Liver (tissue), 9 donors: ENCODE measurements around the gene SUGCT. TPM values are rescaled to one million over a fixed set of nuclear protein-coding genes. Genes with fewer than 3 reads are reported as not detected.

Experiments used
- DNase-seq: peaks from one replicate; pipeline ENCODE4 v3.0.0-alpha.2; 2017; ENCODE audit warnings: low spot score
- H3K27ac ChIP-seq, 2 donors: one replicate each; pipeline ENCODE4 v1.7.0; 2013; ENCODE audit warnings: inconsistent platforms in 2 of 2, low read length in 2 of 2, control low read depth in 1 of 2, low read depth in 1 of 2, mild to moderate bottlenecking in 1 of 2
- H3K27me3 ChIP-seq, 4 donors: one replicate each; pipeline versions ENCODE4 v1.6.1 to v1.7.0; 2013; ENCODE audit warnings: low read length in 3 of 4, inconsistent platforms in 1 of 4, mild to moderate bottlenecking in 1 of 4, moderate library complexity in 1 of 4; ENCODE audit not compliant: control insufficient read depth in 4 of 4, insufficient read depth in 4 of 4
- H3K36me3 ChIP-seq, 4 donors: one replicate each; pipeline versions ENCODE4 v1.6.1 to v1.7.0; 2013; ENCODE audit warnings: low read length in 3 of 4, mild to moderate bottlenecking in 3 of 4, low read depth in 1 of 4, moderate library complexity in 1 of 4; ENCODE audit not compliant: control insufficient read depth in 4 of 4, insufficient read depth in 3 of 4
- H3K4me1 ChIP-seq, 4 donors: one replicate each; pipeline versions ENCODE4 v1.6.1 to v1.7.0; 2013; ENCODE audit warnings: low read length in 3 of 4, mild to moderate bottlenecking in 3 of 4, moderate library complexity in 1 of 4; ENCODE audit not compliant: control insufficient read depth in 4 of 4, insufficient read depth in 4 of 4
- H3K4me3 ChIP-seq, 3 donors: one replicate each; pipeline versions ENCODE4 v1.6.1 to v1.7.0; 2013; ENCODE audit warnings: low read length in 3 of 3, control low read depth in 1 of 3, low read depth in 1 of 3, mild to moderate bottlenecking in 1 of 3
- H3K9ac ChIP-seq, 2 donors: one replicate each; pipeline ENCODE4 v1.7.0; 2013; ENCODE audit warnings: low read length in 2 of 2, mild to moderate bottlenecking in 2 of 2, moderate library complexity in 2 of 2, control low read depth in 1 of 2, low read depth in 1 of 2
- H3K9me3 ChIP-seq, 4 donors: one replicate each; pipeline versions ENCODE4 v1.6.1 to v1.7.0; 2013; ENCODE audit warnings: low read length in 3 of 4; ENCODE audit not compliant: control insufficient read depth in 4 of 4
- ATF3 ChIP-seq: IDR thresholded peaks from 2 replicates; pipeline ENCODE4 v1.6.1; 2016; ENCODE audit warnings: antibody characterized with exemption
- FOXA1 ChIP-seq: IDR thresholded peaks from 2 replicates; pipeline ENCODE4 v1.6.1; 2016; ENCODE audit warnings: antibody characterized with exemption
- FOXA2 ChIP-seq: IDR thresholded peaks from 2 replicates; pipeline ENCODE4 v1.6.1; 2016; ENCODE audit warnings: antibody characterized with exemption
- GABPA ChIP-seq, 2 donors: IDR thresholded peaks in 1 of 2; conservative IDR thresholded peaks in 1 of 2; 2 replicates each; pipeline ENCODE4 v1.6.1; 2016; ENCODE audit warnings: antibody characterized with exemption in 2 of 2, mild to moderate bottlenecking in 1 of 2, moderate library complexity in 1 of 2
- HNF4A ChIP-seq, 2 donors: conservative IDR thresholded peaks; 2 replicates each; pipeline ENCODE4 v1.6.1; 2016; ENCODE audit warnings: antibody characterized with exemption in 2 of 2, mild to moderate bottlenecking in 2 of 2
- HNF4G ChIP-seq: IDR thresholded peaks from 2 replicates; pipeline ENCODE4 v1.6.1; 2016; ENCODE audit warnings: antibody characterized with exemption
- JUND ChIP-seq, 2 donors: IDR thresholded peaks; 2 replicates each; pipeline ENCODE4 v1.6.1; 2016; ENCODE audit warnings: antibody characterized with exemption in 2 of 2
- MAX ChIP-seq: IDR thresholded peaks from 2 replicates; pipeline ENCODE4 v1.6.1; 2016; ENCODE audit warnings: antibody characterized with exemption
- NR2F2 ChIP-seq: IDR thresholded peaks from 2 replicates; pipeline ENCODE4 v1.6.1; 2016; ENCODE audit warnings: antibody characterized with exemption
- RAD21 ChIP-seq, 2 donors: IDR thresholded peaks; 2 replicates each; pipeline ENCODE4 v1.6.1; 2016; ENCODE audit warnings: antibody characterized with exemption in 2 of 2, mild to moderate bottlenecking in 2 of 2
- REST ChIP-seq: IDR thresholded peaks from 2 replicates; pipeline ENCODE4 v1.6.1; 2016; ENCODE audit warnings: antibody characterized with exemption, mild to moderate bottlenecking
- RXRA ChIP-seq, 2 donors: IDR thresholded peaks; 2 replicates each; pipeline ENCODE4 v1.6.1; 2017 to 2018; ENCODE audit warnings: antibody characterized with exemption in 2 of 2, mild to moderate bottlenecking in 1 of 2
- SP1 ChIP-seq: IDR thresholded peaks from 2 replicates; pipeline ENCODE4 v1.6.1; 2018; ENCODE audit warnings: antibody characterized with exemption, mild to moderate bottlenecking
- TAF1 ChIP-seq: conservative IDR thresholded peaks from 2 replicates; pipeline ENCODE4 v1.6.1; 2016; ENCODE audit warnings: antibody characterized with exemption, mild to moderate bottlenecking
- YY1 ChIP-seq: IDR thresholded peaks from 2 replicates; pipeline ENCODE4 v1.6.1; 2016; ENCODE audit warnings: antibody characterized with exemption, mild to moderate bottlenecking
- ZBTB33 ChIP-seq: IDR thresholded peaks from 2 replicates; pipeline ENCODE4 v1.6.1; 2016; ENCODE audit warnings: antibody characterized with exemption
- whole genome bisulfite sequencing: extraction: QIAGEN DNeasy Blood & Tissue Kit; methylation state at CpG from one replicate; pipeline ENCODE4 v1.1.7; 2013; 5-methylcytosine and 5-hydroxymethylcytosine counted together
- polyA plus RNA-seq, 2 donors: library from polyadenylated mRNA; stranded (reverse) in 1 of 2; unstranded in 1 of 2; fragments of 200-250 nt in 1 of 2; fragments of >200 nt in 1 of 2; fragmentation: Nextera tagmentation in 1 of 2; extraction: Ambion mirVana in 1 of 2; gene quantifications; one replicate each; pipeline versions ENCODE4 v1.2.1 to v1.2.3, GENCODE V29; 2013 to 2015
- total RNA-seq, 2 donors: library from RNA; depleted of rRNA; stranded (reverse); fragments of >200 nt; gene quantifications; one replicate each; pipeline ENCODE4 v1.2.3, GENCODE V29; 2014
- donor health status: healthy.
- donor health status: healthy.
- donor health status: healthy.
- donor health status: healthy.
- donor health status: healthy.

SUGCT gene
- total and polyA plus RNA-seq, 4 donors, result 6.2 to 11.9 (median 9.9) TPM

GRCh38 chr7:40828686-40829600 is 694.1 kb downstream of the SUGCT start:
- 92% methylated on average over 10 of the region's 10 CpGs for WGBS
- Histone ChIP-seq H3K27ac (no peak overlapping the region), H3K36me3 (no peaks in the 10 kb centered on the region), H3K4me1 (no peaks in the 10 kb centered on the region), H3K9me3 (no peaks in the 10 kb centered on the region), H3K27me3 (no peaks in the 10 kb centered on the region), H3K4me3 (no peak overlapping the region), H3K9ac (no peak overlapping the region)
- no peak for DNase-seq
- no peak for TF ChIP-seq YY1
- no peak for TF ChIP-seq HNF4A (conservative IDR thresholded peaks at IDR 0.05)
- TF ChIP-seq JUND (IDR thresholded peaks at IDR 0.05), result no peak
- no peak for TF ChIP-seq NR2F2
- no peak for TF ChIP-seq ATF3
- no peak for TF ChIP-seq RXRA (IDR thresholded peaks at IDR 0.05)
- TF ChIP-seq TAF1, result no peak
- TF ChIP-seq FOXA2, result no peak
- TF ChIP-seq ZBTB33, result no peak
- TF ChIP-seq RAD21 (IDR thresholded peaks at IDR 0.05), result no peak

GRCh38 chr7:40833191-40833887 is 698.5 kb downstream of the SUGCT start:
- H3K9me3 ChIP-seq, result no peaks in the 10 kb centered on the region
- H3K4me1 ChIP-seq, result no peaks in the 10 kb centered on the region
- no peaks in the 10 kb centered on the region for H3K27me3 ChIP-seq
- no peak for DNase-seq
- WGBS, result 86% methylated on average over 3 of the region's 3 CpGs
- TF ChIP-seq YY1 (no peak), FOXA2 (no peak), TAF1 (no peak), MAX (no peak), RAD21 (IDR thresholded peaks at IDR 0.05) (no peak), NR2F2 (no peak), FOXA1 (no peak), HNF4A (conservative IDR thresholded peaks at IDR 0.05) (no peak), RXRA (IDR thresholded peaks at IDR 0.05) (no peak), ZBTB33 (no peak), JUND (IDR thresholded peaks at IDR 0.05) (no peak), HNF4G (no peak), GABPA (IDR thresholded peaks at IDR 0.05 in 1 of 2, conservative IDR thresholded peaks at IDR 0.05 in 1 of 2) (no peak), ATF3 (no peak), REST (no peak), SP1 (no peak)
- no peak overlapping the region for H3K9ac ChIP-seq
- no peaks in the 10 kb centered on the region for H3K36me3 ChIP-seq
- H3K4me3 ChIP-seq, result no peak overlapping the region
- no peak overlapping the region for H3K27ac ChIP-seq
